Measurements from ENCODE around the gene KCTD8. TPM values are rescaled to one million over a fixed set of nuclear protein-coding genes. Genes with fewer than 3 reads are reported as not detected.

KCTD8 gene
- total and polyA plus RNA-seq, 7 donors: 0.56 to 2.3 (median 0.91) TPM; not detected in 1

DNA sequence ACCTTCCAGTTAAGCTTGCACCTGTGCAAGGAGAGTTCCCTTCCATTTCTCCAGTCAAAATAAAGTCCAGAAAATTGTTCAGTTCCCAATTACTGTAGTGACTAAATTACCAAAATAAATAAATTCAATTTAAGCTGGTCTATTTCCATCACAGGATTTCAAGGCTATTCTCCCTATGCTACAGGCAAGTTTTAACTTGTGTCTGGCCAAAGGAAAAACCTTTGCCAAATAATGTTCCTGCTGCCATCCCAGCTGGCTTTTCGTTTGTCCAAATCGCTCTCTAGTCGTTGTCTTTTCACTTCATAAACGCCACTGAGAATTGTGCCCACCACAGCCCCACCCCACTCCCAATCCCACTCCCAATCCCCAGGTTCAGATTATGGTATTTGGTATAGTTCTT is 2.4 kb downstream of the KCTD8 start:
- ATAC-seq (no peak), DNase-seq (no peak)
- intact Hi-C loops (cut with DNase I): loop anchor here in 1 of 2 donors (5.0 kb wide), 2 partner anchors 46 to 186 kb away; no protein-coding TSS in a partner anchor
- no peaks in the 10 kb centered on the region for H3K9me3 ChIP-seq
- H3K36me3 ChIP-seq (ENCODE audit: insufficient read depth in 1 of 2, low read depth in 1 of 2): no peaks in the 10 kb centered on the region
- H3K27me3 ChIP-seq (ENCODE audit: insufficient read depth in 3 of 3, low read length in 2 of 3): no peaks in the 10 kb centered on the region
- TF ChIP-seq, protein P1, sequence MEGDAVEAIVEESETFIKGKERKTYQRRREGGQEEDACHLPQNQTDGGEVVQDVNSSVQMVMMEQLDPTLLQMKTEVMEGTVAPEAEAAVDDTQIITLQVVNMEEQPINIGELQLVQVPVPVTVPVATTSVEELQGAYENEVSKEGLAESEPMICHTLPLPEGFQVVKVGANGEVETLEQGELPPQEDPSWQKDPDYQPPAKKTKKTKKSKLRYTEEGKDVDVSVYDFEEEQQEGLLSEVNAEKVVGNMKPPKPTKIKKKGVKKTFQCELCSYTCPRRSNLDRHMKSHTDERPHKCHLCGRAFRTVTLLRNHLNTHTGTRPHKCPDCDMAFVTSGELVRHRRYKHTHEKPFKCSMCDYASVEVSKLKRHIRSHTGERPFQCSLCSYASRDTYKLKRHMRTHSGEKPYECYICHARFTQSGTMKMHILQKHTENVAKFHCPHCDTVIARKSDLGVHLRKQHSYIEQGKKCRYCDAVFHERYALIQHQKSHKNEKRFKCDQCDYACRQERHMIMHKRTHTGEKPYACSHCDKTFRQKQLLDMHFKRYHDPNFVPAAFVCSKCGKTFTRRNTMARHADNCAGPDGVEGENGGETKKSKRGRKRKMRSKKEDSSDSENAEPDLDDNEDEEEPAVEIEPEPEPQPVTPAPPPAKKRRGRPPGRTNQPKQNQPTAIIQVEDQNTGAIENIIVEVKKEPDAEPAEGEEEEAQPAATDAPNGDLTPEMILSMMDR (IDR thresholded peaks at IDR 0.05): no peak
- H3K27ac ChIP-seq: no peak overlapping the region
- H3K4me1 ChIP-seq: no peaks in the 10 kb centered on the region
- WGBS, 3 donors: 1 to 3% (median 1%) methylated on average over 4 of the region's 4 CpGs
- peak overlapping the region; percentile 81 for H3K4me3 ChIP-seq

DNA sequence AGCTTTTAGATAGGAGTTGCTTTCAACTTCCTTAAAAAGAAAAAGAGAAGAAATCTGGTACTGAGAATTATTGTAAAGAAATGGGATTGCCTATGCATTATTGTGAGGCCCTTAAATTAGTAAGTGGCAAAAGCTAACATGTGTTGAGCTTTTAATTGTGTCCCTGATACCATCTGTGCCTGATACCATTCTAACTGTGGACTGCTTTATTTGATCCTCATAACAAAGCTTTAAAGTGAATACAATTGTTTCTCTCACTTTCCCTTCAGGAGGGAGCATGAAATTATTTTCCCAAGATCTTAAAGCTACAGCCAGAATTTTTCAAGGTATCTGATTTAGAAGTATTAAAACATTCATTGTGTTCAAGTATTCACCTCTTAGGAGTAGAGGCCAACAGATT is 9.9 kb downstream of the KCTD8 start:
- ATAC-seq: no peak
- H3K27ac ChIP-seq: no peak overlapping the region
- H3K9me3 ChIP-seq: no peaks in the 10 kb centered on the region
- no peaks in the 10 kb centered on the region for H3K27me3 ChIP-seq (ENCODE audit: insufficient read depth in 3 of 3, low read length in 2 of 3)
- intact Hi-C loops (cut with DNase I): no loop called here
- TF ChIP-seq, protein P1 (IDR thresholded peaks at IDR 0.05): no peak
- DNase-seq: no peak
- H3K4me3 ChIP-seq: no peak overlapping the region
- H3K4me1 ChIP-seq: no peaks in the 10 kb centered on the region
- no peaks in the 10 kb centered on the region for H3K36me3 ChIP-seq (ENCODE audit: insufficient read depth in 1 of 2, low read depth in 1 of 2)

DNA sequence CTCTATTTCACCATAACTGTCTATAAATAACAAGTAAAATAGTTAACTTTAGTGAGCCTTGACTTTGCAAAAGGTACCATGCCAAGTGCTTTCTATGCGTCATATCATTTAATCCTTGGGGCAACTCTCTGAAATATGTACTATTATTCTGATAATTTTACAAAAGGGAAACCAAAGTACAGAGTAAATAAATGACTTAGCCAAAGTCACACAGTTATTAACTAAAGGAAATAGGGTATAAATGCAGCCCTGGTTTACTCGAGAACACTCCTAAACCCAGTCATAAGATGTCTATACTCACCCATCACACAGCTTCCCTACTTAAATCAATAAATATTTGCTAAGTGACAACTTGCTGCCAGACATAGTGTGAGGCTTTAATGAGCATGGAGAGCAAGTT is 14.4 kb downstream of the KCTD8 start:
- H3K27me3 ChIP-seq (ENCODE audit: insufficient read depth in 3 of 3, low read length in 2 of 3): peaks cover 0 to 2% (median 0%) of the 10 kb centered on the region in 3 donors
- intact Hi-C loops (cut with DNase I): no loop called here
- no peaks in the 10 kb centered on the region for H3K4me1 ChIP-seq
- ATAC-seq: no peak
- H3K4me3 ChIP-seq: no peak overlapping the region
- DNase-seq: no peak
- TF ChIP-seq, protein P1 (IDR thresholded peaks at IDR 0.05): no peak
- H3K36me3 ChIP-seq (ENCODE audit: insufficient read depth in 1 of 2, low read depth in 1 of 2): no peaks in the 10 kb centered on the region
- H3K27ac ChIP-seq: no peak overlapping the region
- H3K9me3 ChIP-seq: no peaks in the 10 kb centered on the region
- WGBS, 3 donors: 66 to 84% (median 71%) methylated on average over 2 of the region's 2 CpGs

DNA sequence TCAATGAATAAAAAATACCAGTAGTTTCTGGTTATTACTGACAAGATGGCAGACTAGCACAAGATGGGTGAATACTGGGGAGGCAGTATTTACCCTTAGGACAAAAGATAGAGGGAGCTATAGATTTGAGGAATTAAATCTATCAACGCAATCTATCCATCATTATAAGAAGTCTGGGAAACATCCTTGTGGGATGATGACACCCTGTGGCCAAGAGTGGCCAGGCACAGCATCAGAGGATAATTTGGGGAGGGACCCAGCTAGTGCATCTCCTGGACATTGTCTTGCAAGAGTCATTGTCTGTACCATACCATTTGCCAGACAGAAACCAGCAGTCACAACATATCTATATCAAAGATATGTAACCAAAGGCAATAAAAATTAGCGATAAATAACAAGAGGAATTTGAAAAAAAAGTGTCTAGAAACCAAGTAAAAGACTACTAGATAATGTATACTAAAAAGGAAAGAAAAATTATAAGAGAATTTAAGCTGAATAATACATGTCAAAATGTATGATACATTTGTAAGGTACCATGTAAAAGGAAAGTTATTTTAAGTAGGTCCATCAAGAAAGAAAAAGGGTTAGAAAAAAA is 22.9 kb downstream of the KCTD8 start:
- H3K27ac ChIP-seq: no peak overlapping the region
- no peaks in the 10 kb centered on the region for H3K9me3 ChIP-seq
- TF ChIP-seq, protein P1 (IDR thresholded peaks at IDR 0.05): peak; percentile 52
- H3K27me3 ChIP-seq (ENCODE audit: insufficient read depth in 3 of 3, low read length in 2 of 3): no peaks in the 10 kb centered on the region
- no peak overlapping the region for H3K4me3 ChIP-seq
- WGBS, 3 donors: 20 to 44% (median 40%) methylated on average over 2 of the region's 2 CpGs
- H3K4me1 ChIP-seq: no peaks in the 10 kb centered on the region
- peak in 2 of 4 donors; percentile 64 to 67 for ATAC-seq
- no peak for DNase-seq
- H3K36me3 ChIP-seq (ENCODE audit: insufficient read depth in 1 of 2, low read depth in 1 of 2): no peaks in the 10 kb centered on the region
- intact Hi-C loops (cut with DNase I): loop anchor here in 1 of 2 donors (10.0 kb wide), 2 partner anchors 171 to 1291 kb away; no protein-coding TSS in a partner anchor

- TF ChIP-seq, protein P1 (IDR thresholded peaks at IDR 0.05): no peak
- DNase-seq (no peak), ATAC-seq (no peak)
- intact Hi-C loops (cut with DNase I): loop anchor here in 1 of 2 donors (10.0 kb wide), 2 partner anchors 168 to 1288 kb away; no protein-coding TSS in a partner anchor
- H3K4me1 ChIP-seq: no peaks in the 10 kb centered on the region
- no peaks in the 10 kb centered on the region for H3K9me3 ChIP-seq
- no peak overlapping the region for H3K4me3 ChIP-seq
- no peaks in the 10 kb centered on the region for H3K27me3 ChIP-seq (ENCODE audit: insufficient read depth in 3 of 3, low read length in 2 of 3)
- H3K27ac ChIP-seq: no peak overlapping the region
- 23 to 31% (median 24%) methylated on average over 1 of the region's 1 CpG for WGBS, 3 donors
- H3K36me3 ChIP-seq (ENCODE audit: insufficient read depth in 1 of 2, low read depth in 1 of 2): no peaks in the 10 kb centered on the region
Observed at GRCh38 chr4:44422912-44423311, 25.7 kb downstream of the KCTD8 start.

Measured in psoas muscle (tissue), 8 donors.